ENCODE results near the gene TSHZ1.
A peak's percentile ranks its signal among the peaks of the same experiment; 100 is the strongest.

The TSHZ1 gene, protein sequence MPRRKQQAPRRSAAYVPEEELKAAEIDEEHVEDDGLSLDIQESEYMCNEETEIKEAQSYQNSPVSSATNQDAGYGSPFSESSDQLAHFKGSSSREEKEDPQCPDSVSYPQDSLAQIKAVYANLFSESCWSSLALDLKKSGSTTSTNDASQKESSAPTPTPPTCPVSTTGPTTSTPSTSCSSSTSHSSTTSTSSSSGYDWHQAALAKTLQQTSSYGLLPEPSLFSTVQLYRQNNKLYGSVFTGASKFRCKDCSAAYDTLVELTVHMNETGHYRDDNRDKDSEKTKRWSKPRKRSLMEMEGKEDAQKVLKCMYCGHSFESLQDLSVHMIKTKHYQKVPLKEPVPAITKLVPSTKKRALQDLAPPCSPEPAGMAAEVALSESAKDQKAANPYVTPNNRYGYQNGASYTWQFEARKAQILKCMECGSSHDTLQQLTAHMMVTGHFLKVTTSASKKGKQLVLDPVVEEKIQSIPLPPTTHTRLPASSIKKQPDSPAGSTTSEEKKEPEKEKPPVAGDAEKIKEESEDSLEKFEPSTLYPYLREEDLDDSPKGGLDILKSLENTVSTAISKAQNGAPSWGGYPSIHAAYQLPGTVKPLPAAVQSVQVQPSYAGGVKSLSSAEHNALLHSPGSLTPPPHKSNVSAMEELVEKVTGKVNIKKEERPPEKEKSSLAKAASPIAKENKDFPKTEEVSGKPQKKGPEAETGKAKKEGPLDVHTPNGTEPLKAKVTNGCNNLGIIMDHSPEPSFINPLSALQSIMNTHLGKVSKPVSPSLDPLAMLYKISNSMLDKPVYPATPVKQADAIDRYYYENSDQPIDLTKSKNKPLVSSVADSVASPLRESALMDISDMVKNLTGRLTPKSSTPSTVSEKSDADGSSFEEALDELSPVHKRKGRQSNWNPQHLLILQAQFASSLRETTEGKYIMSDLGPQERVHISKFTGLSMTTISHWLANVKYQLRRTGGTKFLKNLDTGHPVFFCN (N-terminal part only)

DNA sequence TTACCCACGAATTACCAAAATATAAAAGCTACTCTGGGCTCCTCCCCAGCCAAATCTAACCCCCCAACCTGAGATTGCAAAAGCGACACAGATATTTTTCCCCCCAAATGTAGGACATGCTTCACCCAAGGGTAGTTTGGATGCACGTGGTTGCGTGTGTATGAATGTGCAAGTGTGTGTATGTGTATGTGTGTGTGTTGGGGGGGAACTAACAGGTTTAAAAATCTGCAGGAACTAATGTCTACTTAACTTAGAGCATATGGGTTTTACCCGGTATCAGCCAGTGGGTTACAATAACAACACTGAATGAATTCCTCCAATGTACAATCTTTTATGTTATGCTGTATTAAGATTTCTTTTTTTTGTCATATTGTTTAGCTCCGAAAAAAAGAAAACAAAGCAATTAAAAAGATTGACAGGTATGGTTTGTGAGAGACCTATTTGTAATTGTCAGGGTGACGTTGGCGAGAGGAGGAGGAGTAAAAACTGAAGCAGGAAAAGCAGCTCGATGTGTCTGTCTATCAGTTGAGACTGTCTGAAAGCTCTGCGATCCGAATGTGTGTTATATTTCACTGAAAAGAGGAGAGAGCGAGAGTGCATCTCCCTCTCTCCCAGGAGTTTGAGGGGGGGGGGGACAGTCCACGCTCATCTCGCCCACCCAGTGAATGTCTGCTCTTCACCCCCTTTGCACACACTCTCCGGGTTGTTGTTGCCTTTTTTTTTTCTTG lies at the start of gene TSHZ1:
TSS of gene TSHZ1 (plus strand) at position 524 of the 728 bp plus-strand sequence. CDS start 1,080 bp downstream, outside the sequence.
- peak; percentile 89 for DNase-seq

- peak; percentile 70 for DNase-seq
Observed at GRCh38 chr18:75161256-75162028, 49.2 kb upstream of the TSHZ1 start.

- DNase-seq, result no peak
Observed at GRCh38 chr18:75162467-75162866, 48.1 kb upstream of the TSHZ1 start.

DNA sequence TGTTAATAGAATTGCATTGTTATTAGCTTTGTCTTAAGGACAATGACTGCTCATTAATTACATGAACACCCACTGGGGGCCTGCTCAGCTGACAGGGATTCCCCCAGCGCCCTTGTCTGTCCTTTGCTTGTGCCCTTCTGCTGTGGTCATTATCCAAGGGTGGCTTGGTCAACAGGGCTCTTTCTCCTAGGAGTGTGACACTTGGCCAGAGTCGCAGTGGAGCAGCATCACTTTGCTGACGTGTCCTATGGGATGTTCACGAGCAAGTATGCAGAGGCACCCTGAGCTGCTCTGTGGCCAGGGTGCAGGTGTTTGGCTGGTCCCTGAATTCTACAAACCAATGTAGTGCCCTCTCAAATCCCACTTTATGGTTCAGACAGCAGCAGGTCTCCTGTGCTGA lies 47.6 kb upstream of the TSHZ1 start:
- DNase-seq, result no peak

GRCh38 chr18:75163736-75164135 lies 46.9 kb upstream of the TSHZ1 start:
- DNase-seq, result no peak

DNA sequence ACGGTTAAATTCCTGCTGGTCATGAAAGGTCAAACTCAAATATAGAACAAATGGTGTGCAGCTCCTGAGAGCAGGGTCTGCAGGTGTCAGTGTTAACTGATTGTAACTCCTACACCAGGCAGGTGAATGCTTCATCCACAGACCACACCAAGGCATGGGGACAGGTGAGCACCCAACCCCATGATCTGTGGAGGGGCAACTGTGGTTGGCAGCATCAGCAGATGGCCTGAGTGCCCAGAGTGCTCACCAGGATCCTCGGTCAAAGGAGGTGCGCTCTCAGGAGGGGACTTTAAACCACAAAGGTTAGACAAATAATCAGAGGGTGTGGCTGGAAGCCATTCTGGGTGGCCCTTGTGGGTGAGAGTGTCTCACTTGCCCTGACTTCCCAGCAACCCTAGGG lies 46.1 kb upstream of the TSHZ1 start:
- no peak for DNase-seq

DNA sequence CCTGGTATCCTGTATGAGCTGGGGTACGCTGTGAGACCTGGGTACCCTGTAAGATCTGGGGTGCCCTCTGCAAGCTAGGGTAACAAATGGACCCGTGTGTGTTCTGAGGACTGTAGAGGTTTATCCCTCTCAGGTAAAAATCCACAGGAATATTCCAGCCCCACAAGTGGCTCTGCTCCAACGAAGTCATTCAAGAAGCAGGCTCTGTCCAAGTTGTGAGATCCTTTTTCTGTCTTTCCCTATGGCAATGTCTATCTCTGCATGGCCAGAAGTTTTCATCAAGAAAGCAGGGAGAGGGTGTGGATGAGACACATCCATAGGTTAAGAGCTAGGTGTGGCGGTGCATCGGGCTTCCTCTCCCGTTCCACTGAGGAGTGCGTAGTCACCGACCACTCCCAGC lies 44.7 kb upstream of the TSHZ1 start:
- no peak for DNase-seq

DNA sequence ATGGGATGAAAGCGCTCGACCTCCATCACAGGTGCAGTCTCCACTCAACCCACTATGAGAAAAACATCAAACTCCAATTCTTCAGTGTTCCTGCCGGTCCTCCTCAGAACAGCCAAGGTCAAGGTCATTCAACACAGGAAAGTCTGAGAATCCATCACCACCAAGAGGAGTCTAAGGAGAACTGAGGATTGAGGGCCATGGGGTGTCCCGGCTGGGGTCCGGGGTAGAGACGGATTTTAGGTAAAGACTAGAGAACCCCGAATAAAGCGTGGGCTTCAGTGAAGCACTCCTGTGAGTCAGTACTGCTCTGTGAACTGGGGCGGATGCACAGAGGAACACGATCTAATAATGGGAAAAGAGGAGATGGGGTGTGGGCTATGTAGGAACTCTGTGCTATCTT lies 43.5 kb upstream of the TSHZ1 start:
- no peak for DNase-seq

GRCh38 chr18:75167759-75168618 lies 42.6 kb upstream of the TSHZ1 start:
- peak; percentile 82 for DNase-seq

GRCh38 chr18:75168619-75169018 lies 42.0 kb upstream of the TSHZ1 start:
- DNase-seq, result no peak

- no peak for DNase-seq
Observed at GRCh38 chr18:75169411-75169810, 41.2 kb upstream of the TSHZ1 start.

GRCh38 chr18:75170022-75170789 lies 40.4 kb upstream of the TSHZ1 start:
- no peak for DNase-seq

DNA sequence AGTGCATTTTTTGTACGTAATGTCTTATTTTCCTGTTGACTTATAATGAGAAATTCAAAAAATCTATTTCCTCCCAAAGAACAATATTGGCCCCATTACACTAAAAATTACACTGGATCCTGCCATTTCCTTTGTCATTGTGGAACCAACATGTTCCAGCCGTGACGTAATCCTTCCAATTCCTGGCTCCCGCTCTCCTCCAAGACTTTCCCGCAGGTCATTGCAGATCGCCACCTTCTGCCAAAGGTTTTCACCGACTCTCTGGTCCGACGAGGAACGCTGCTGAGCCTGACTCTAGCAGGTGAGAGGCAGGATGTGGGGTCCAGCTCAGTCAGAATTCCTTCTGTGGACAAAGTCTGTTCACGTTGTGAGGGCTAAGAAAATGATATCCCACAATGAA lies 39.7 kb upstream of the TSHZ1 start:
- no peak for DNase-seq

GRCh38 chr18:75172299-75173124 lies 38.1 kb upstream of the TSHZ1 start:
- no peak for DNase-seq

DNA sequence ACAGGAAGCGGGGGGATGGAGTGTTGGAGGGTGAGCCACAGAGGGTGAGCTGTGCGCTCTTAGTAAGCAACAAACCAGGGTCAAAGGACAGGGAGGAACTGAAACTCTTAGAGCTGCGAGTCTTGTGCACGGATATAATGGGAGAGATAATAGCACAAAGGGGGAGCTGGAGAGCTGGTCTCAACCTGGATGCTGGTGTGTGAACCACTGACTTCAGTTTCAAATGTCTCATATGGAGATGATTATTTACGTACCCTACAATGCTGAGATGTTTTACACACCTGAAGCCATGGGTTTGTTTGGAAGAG lies 37.5 kb upstream of the TSHZ1 start:
- no peak for DNase-seq

GRCh38 chr18:75173738-75174137 lies 36.9 kb upstream of the TSHZ1 start:
- no peak for DNase-seq

GRCh38 chr18:75176849-75177248 lies 33.7 kb upstream of the TSHZ1 start:
- DNase-seq, result no peak

- no peak for DNase-seq
Observed at GRCh38 chr18:75178376-75178775, 32.2 kb upstream of the TSHZ1 start.

DNA sequence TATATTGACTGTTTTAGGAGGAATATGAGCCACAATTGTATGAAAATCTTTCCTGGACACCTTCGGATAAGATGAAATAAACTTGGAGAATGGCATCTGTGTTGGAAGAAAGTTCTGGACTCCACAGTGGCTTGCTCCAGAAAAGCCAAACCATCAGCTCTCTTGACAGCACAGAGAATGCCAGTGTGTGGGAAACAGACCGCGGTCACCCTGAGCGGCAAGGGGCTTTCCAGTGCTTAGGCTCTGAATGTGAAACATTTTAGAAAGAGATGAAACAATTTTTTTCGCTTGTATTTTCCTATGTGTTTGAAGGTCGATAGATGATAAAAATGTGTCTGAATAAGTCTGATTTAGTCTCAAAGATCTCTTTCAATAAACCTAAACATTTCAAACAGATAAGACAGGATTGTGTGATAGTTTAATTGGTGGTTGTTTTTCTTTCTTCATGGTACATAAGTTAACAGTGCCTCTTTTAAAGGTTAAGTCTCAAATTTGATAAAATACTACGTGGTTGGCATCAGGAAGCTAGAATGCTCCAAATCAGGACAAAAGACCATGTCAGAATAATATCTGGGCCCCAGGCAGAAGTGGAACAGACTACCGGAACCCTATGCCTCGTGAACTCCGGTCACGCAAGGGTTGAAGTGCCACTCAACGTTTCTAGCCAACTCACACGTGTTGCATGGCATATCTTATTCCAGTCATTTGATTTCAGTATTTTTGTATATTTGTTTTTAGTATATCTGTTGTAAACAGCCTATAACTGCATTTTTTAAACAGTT lies 30.6 kb upstream of the TSHZ1 start:
- peak; percentile 41 for DNase-seq

All from DMS79 treated with DMSO at 0.1 percent for 48 hours (cell line).